HL-60 (cell line): ENCODE results near the gene SLITRK1.

Experiments used
- CTCF ChIP-seq: IDR thresholded peaks from one replicate; pipeline ENCODE4 v1.5.1; 2011; ENCODE audit warnings: low read length, control low read depth, inconsistent platforms; ENCODE audit not compliant: insufficient read depth
- GABPA ChIP-seq: IDR thresholded peaks from 2 replicates; pipeline ENCODE4 v1.6.1; 2012; ENCODE audit warnings: low read depth
- POLR2AphosphoS5 ChIP-seq: IDR thresholded peaks from 2 replicates; pipeline ENCODE4 v1.6.1; 2012; ENCODE audit warnings: low read depth
- REST ChIP-seq: IDR thresholded peaks from 2 replicates; pipeline ENCODE4 v1.6.1; 2012; ENCODE audit warnings: low read depth; ENCODE audit not compliant: insufficient replicate concordance
- SPI1 ChIP-seq: IDR thresholded peaks from 2 replicates; pipeline ENCODE4 v1.6.1; 2012; ENCODE audit warnings: low read depth, mild to moderate bottlenecking, borderline replicate concordance

- TF ChIP-seq CTCF (no peak), POLR2AphosphoS5 (no peak), REST (no peak), GABPA (no peak), SPI1 (no peak)
Measured at GRCh38 chr13:83884141-83884540, 1.9 kb upstream of the SLITRK1 start.
